ENCODE measurements around the gene PPP1R15A.
"Not testable (repeated sequence)": the region's sequence is repeated elsewhere in the genome, so short reads cannot be mapped to it uniquely, and the experiment has no call there.

The PPP1R15A gene

GRCh38 chr19:48881741-48882657 lies 9.8 kb downstream of the PPP1R15A start:
- peak in 1 of 2 experiments; percentile 37 for DNase-seq

- DNase-seq, result no peak
Observed at GRCh38 chr19:48883726-48884125, 11.5 kb downstream of the PPP1R15A start.

DNA sequence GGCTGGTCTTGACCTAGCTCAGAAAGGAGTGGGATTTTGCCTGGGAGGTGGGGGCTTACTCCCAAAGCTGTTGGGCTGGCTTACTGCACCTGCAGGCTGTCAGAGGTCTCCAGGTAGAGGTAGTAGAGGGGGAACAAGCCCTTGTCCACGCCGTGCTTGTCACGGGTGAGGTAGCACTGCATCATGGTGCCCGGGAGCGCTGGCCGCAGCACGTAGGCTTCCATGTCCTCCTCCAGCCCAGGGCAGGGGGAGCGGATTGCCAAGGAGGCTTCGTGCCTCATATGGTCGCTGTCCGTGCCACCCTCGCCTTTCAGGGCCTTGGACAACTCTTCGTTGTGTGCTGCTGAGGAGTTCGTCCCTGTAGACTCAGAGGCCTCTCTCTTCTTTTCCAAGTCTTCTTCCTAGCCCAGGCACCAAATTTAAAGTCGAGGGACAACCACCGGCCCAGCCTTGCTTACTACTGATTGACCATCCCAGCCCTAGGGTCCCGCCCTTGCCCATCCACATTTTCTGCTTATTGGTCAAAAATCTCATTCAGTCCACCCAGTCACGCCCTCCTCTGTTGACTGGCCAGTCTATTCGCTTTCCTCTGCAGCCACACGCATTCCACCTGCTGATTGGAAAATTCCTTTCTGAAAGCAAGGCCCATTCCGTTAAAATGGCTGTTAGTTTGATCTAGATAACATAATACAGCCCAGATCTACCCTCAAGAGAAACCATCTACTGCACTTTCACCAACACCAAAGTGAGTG lies 15.8 kb downstream of the PPP1R15A start:
- no peak for DNase-seq

GRCh38 chr19:48889496-48889895 lies 17.3 kb downstream of the PPP1R15A start:
- not testable (repeated sequence) for DNase-seq

GRCh38 chr19:48890551-48890950 lies 18.3 kb downstream of the PPP1R15A start:
- no peak for DNase-seq

GRCh38 chr19:48895226-48895625 lies 23.0 kb downstream of the PPP1R15A start:
- no peak for DNase-seq

- peak in 1 of 2 experiments; percentile 60 for DNase-seq
Observed at GRCh38 chr19:48896191-48896720, 24.0 kb downstream of the PPP1R15A start.

DNA sequence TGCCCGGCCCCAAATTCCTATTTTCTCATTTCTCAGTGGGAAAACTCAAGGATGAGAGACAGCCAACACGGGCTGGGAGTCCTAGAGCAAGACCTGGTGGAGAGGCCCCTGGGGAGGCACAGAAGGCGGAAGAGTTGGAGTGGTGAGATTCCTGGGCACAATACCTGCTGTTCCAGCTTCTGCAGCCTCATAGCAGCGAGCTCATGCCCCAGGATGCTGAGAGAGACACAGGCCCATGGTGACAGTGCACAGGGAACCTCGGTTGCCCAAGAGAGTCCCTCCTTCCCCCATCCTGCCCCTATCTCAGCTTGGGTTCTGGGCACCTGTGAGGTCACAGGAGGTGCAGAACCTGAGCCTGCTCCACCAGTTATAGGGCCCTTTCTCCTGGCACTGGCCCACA lies 25.0 kb downstream of the PPP1R15A start:
- no peak for DNase-seq

DNA sequence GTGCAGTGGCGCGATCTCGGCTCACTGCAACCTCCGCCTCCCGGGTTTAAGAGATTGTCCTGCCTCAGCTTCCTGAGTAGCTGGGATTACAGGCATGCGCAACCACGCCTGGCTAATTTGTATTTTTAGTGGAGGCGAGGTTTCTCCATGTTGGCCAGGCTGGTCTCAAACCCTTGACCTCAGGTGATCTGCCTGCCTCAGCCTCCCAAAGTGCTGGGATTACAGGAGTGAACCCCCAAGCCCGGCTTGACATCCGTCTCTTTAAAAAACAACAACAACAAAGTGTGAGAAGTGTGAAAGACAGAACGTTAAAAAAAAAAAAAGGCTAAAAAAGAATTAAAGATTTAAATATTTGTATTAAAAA lies 27.1 kb downstream of the PPP1R15A start:
- not testable (repeated sequence) for DNase-seq

GRCh38 chr19:48899781-48900476 lies 27.7 kb downstream of the PPP1R15A start, which contains the start of gene NUCB1:
Gene NUCB1 (plus strand): TSS chr19:48900312. CDS start chr19:48900797, 485 bp downstream.
- DNase-seq, result peak; percentile 96 to 99

- peak in 1 of 2 experiments; percentile 14 for DNase-seq
Observed at GRCh38 chr19:48900477-48901406, 28.5 kb downstream of the PPP1R15A start.

DNA sequence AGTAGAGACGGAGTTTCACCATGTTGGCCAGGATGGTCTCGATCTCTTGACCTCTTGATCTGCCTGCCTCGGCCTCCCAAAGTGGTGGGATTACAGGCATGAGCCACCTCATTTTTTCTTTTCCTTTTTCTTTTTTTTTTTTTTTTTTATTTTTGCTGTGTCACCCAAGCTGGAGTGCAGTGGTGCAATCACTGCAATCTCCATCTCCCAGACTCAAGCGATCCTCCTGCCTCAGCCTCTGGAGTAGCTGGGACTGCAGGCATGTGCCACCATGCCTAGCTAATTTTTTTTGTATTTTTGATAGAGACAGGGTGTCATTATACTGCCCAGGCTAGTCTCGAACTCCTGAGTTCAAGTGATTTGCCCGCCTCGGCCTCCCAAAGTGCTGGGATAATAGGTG lies 30.1 kb downstream of the PPP1R15A start:
- not testable (repeated sequence) for DNase-seq

GRCh38 chr19:48903788-48904187 lies 31.6 kb downstream of the PPP1R15A start:
- DNase-seq, result not testable (repeated sequence)

DNA sequence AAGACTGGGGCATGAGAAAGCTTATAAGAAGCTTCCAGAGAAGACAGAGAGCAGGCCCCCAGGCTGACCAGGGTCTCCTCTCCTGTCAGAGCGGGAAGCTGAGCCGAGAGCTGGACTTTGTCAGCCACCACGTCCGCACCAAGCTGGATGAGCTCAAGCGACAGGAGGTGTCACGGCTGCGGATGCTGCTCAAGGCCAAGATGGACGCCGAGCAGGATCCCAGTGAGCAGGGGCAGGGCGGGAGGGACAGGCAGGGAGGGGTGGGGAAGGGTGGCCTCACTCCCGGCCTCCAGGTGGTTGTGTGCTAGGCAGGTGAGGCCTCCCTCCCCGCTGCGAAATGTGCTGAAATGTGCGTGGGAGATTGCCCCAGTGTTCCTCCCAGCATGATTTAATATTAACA lies 33.4 kb downstream of the PPP1R15A start:
- DNase-seq, result no peak

DNA sequence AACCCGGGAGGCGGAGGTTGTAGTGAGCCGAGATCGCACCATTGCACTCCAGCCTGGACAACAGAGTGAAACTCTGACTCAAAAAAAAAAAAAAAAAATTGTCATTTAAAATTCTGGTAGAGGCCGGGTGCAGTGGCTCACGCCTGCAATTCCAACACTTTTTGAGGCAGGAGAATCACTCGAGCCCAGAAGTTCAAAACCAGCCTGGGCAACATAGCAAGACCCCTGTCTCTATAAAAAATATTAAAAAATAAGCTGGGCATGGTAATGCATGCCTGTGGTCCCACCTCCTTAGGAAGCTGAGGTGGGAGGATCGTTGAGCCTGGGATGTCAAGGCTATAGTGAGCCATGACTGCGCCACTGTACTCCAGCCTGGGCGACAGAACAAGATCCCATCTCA lies 34.1 kb downstream of the PPP1R15A start:
- no peak for DNase-seq

GRCh38 chr19:48907671-48908070 lies 35.5 kb downstream of the PPP1R15A start:
- DNase-seq, result no peak

- not testable (repeated sequence) for DNase-seq
Observed at GRCh38 chr19:48909424-48910077, 37.3 kb downstream of the PPP1R15A start.

DNA sequence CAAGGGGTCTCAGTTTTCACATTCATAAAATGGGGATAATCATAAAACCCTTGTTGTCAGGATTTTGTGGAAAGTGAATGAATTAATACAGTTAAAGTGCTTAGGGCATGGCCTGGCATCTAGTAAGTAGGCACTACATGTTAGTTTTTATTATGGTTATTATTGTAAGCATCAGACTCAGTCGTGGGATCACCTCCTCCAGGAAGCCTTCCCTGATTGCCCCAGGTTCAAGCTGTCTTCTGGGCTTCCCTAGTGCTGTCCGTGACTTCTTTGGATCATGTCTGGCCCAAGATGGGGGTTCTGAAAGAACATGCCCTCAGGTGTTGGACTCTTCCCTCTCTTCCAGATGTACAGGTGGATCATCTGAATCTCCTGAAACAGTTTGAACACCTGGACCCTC lies 38.6 kb downstream of the PPP1R15A start:
- DNase-seq, result no peak

- DNase-seq, result peak in 1 of 2 experiments; percentile 28
Observed at GRCh38 chr19:48913114-48913889, 41.1 kb downstream of the PPP1R15A start.

GRCh38 chr19:48914181-48914580 lies 42.0 kb downstream of the PPP1R15A start:
- no peak for DNase-seq

All from NCI-H526 (cell line).